Measurements from ENCODE around the gene ADGRL3. TPM values are rescaled to one million over a fixed set of nuclear protein-coding genes. Genes with fewer than 3 reads are reported as not detected.

Gene ADGRL3
- total and polyA plus RNA-seq, 4 donors: 0.07 to 1.7 (median 0.82) TPM

DNA sequence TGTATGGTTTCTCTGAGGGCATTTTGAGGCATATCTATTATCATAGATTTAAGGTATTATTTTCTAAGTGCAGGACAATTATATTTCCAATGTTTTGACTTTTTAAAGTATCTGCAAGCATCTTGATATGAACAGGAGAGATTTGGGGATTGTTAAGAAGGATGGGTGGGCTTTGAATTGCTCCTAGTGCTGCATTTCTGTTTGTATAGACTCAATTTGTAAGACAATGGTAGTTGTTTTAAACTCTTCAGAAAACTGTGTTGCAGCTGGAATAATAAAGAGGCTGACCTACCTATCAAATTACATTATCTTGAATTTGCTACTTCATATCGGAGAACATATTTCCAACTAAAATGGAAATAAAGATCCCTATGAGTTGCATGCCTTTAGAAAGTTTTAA lies 570.3 kb downstream of the ADGRL3 start:
- Histone ChIP-seq H3K36me3 (ENCODE audit: control insufficient read depth in 4 of 4, insufficient read depth in 3 of 4, low read depth in 1 of 4, low read length in 3 of 4) (no peaks in the 10 kb centered on the region), H3K9ac (ENCODE audit: low read depth in 1 of 2, low read length in 2 of 2) (no peak overlapping the region), H3K9me3 (ENCODE audit: control insufficient read depth in 4 of 4, low read length in 3 of 4) (no peaks in the 10 kb centered on the region), H3K27ac (ENCODE audit: low read depth in 1 of 2, low read length in 2 of 2) (no peak overlapping the region), H3K4me3 (ENCODE audit: low read depth in 1 of 3, low read length in 3 of 3) (no peak overlapping the region), H3K27me3 (ENCODE audit: control insufficient read depth in 4 of 4, insufficient read depth in 4 of 4, low read length in 3 of 4) (no peaks in the 10 kb centered on the region), H3K4me1 (ENCODE audit: control insufficient read depth in 4 of 4, insufficient read depth in 4 of 4, low read length in 3 of 4) (no peaks in the 10 kb centered on the region)
- WGBS: 91% methylated on average over 1 of the region's 1 CpG
- TF ChIP-seq, protein P1, sequence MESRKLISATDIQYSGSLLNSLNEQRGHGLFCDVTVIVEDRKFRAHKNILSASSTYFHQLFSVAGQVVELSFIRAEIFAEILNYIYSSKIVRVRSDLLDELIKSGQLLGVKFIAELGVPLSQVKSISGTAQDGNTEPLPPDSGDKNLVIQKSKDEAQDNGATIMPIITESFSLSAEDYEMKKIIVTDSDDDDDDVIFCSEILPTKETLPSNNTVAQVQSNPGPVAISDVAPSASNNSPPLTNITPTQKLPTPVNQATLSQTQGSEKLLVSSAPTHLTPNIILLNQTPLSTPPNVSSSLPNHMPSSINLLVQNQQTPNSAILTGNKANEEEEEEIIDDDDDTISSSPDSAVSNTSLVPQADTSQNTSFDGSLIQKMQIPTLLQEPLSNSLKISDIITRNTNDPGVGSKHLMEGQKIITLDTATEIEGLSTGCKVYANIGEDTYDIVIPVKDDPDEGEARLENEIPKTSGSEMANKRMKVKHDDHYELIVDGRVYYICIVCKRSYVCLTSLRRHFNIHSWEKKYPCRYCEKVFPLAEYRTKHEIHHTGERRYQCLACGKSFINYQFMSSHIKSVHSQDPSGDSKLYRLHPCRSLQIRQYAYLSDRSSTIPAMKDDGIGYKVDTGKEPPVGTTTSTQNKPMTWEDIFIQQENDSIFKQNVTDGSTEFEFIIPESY (IDR thresholded peaks at IDR 0.05): no peak
- TF ChIP-seq, protein P2, sequence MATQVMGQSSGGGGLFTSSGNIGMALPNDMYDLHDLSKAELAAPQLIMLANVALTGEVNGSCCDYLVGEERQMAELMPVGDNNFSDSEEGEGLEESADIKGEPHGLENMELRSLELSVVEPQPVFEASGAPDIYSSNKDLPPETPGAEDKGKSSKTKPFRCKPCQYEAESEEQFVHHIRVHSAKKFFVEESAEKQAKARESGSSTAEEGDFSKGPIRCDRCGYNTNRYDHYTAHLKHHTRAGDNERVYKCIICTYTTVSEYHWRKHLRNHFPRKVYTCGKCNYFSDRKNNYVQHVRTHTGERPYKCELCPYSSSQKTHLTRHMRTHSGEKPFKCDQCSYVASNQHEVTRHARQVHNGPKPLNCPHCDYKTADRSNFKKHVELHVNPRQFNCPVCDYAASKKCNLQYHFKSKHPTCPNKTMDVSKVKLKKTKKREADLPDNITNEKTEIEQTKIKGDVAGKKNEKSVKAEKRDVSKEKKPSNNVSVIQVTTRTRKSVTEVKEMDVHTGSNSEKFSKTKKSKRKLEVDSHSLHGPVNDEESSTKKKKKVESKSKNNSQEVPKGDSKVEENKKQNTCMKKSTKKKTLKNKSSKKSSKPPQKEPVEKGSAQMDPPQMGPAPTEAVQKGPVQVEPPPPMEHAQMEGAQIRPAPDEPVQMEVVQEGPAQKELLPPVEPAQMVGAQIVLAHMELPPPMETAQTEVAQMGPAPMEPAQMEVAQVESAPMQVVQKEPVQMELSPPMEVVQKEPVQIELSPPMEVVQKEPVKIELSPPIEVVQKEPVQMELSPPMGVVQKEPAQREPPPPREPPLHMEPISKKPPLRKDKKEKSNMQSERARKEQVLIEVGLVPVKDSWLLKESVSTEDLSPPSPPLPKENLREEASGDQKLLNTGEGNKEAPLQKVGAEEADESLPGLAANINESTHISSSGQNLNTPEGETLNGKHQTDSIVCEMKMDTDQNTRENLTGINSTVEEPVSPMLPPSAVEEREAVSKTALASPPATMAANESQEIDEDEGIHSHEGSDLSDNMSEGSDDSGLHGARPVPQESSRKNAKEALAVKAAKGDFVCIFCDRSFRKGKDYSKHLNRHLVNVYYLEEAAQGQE (IDR thresholded peaks at IDR 0.05): no peak
- TF ChIP-seq NR2F2 (IDR thresholded peaks at IDR 0.05): no peak
- TF ChIP-seq EGR1 (IDR thresholded peaks at IDR 0.05; ENCODE audit: low read depth in 2 of 2): no peak
- TF ChIP-seq, protein P3, sequence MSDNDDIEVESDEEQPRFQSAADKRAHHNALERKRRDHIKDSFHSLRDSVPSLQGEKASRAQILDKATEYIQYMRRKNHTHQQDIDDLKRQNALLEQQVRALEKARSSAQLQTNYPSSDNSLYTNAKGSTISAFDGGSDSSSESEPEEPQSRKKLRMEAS (IDR thresholded peaks at IDR 0.05): no peak
- no peak for DNase-seq (ENCODE audit: low spot score)

DNA sequence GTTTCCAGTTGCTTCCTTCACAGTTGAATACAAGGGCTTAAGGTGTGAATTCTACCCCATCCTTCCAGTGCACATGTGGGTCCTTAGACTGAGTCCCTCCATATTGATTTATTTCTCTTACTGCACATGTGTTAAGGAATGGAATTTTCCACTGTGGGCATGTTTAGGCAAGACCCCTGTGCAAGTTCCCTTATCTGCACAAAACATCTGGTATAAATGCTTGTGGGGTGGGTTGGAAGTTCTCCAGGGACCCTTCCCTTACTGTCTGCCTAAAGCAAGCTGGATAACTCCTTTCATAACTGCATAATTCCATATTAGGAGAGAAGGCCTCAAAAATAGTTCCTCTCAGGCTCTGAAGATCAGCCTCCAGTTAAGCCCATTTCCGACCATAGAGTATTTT lies 570.9 kb downstream of the ADGRL3 start:
- Histone ChIP-seq H3K9me3 (ENCODE audit: control insufficient read depth in 4 of 4, low read length in 3 of 4) (no peaks in the 10 kb centered on the region), H3K9ac (ENCODE audit: low read depth in 1 of 2, low read length in 2 of 2) (no peak overlapping the region), H3K4me1 (ENCODE audit: control insufficient read depth in 4 of 4, insufficient read depth in 4 of 4, low read length in 3 of 4) (no peaks in the 10 kb centered on the region), H3K36me3 (ENCODE audit: control insufficient read depth in 4 of 4, insufficient read depth in 3 of 4, low read depth in 1 of 4, low read length in 3 of 4) (no peaks in the 10 kb centered on the region), H3K27ac (ENCODE audit: low read depth in 1 of 2, low read length in 2 of 2) (no peak overlapping the region), H3K4me3 (ENCODE audit: low read depth in 1 of 3, low read length in 3 of 3) (no peak overlapping the region), H3K27me3 (ENCODE audit: control insufficient read depth in 4 of 4, insufficient read depth in 4 of 4, low read length in 3 of 4) (no peaks in the 10 kb centered on the region)
- 51% methylated on average over 1 of the region's 1 CpG for WGBS
- TF ChIP-seq NR2F2 (IDR thresholded peaks at IDR 0.05): no peak
- TF ChIP-seq, protein P4, sequence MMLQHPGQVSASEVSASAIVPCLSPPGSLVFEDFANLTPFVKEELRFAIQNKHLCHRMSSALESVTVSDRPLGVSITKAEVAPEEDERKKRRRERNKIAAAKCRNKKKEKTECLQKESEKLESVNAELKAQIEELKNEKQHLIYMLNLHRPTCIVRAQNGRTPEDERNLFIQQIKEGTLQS (IDR thresholded peaks at IDR 0.05): no peak
- TF ChIP-seq TAF1 (conservative IDR thresholded peaks at IDR 0.05): no peak
- TF ChIP-seq HNF4G (IDR thresholded peaks at IDR 0.05): no peak
- no peak for TF ChIP-seq SP1 (IDR thresholded peaks at IDR 0.05)
- no peak for DNase-seq (ENCODE audit: low spot score)

DNA sequence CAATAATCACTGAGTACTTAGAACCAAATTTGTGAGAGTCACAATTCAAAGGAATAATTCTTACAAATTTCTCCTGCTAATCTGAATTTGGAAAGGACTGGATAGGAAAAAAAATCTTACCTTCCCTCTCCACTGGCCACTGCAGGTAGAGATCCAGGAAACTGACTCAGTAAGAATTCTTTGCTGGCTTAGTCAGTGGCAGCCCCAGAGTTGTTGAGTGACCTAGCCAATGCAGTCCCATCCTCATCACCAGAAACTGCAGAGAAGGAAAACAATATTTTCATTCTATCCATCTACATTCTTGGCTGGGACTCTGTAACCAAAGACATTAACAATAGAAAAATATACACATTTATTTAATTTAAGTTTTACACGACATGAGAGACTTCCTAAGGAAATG lies 572.0 kb downstream of the ADGRL3 start:
- H3K4me1 ChIP-seq (ENCODE audit: control insufficient read depth in 4 of 4, insufficient read depth in 4 of 4, low read length in 3 of 4): no peaks in the 10 kb centered on the region
- 59% methylated on average over 1 of the region's 1 CpG for WGBS
- no peaks in the 10 kb centered on the region for H3K9me3 ChIP-seq (ENCODE audit: control insufficient read depth in 4 of 4, low read length in 3 of 4)
- TF ChIP-seq FOXA1 (IDR thresholded peaks at IDR 0.05) (no peak), HNF4A (conservative IDR thresholded peaks at IDR 0.05) (no peak), FOXA2 (IDR thresholded peaks at IDR 0.05) (no peak), NR2F2 (IDR thresholded peaks at IDR 0.05) (no peak), EGR1 (IDR thresholded peaks at IDR 0.05; ENCODE audit: low read depth in 2 of 2) (no peak), JUND (IDR thresholded peaks at IDR 0.05) (no peak), YY1 (IDR thresholded peaks at IDR 0.05) (no peak), GABPA (IDR thresholded peaks at IDR 0.05 in 1 of 2, conservative IDR thresholded peaks at IDR 0.05 in 1 of 2) (no peak)
- TF ChIP-seq, protein P5, sequence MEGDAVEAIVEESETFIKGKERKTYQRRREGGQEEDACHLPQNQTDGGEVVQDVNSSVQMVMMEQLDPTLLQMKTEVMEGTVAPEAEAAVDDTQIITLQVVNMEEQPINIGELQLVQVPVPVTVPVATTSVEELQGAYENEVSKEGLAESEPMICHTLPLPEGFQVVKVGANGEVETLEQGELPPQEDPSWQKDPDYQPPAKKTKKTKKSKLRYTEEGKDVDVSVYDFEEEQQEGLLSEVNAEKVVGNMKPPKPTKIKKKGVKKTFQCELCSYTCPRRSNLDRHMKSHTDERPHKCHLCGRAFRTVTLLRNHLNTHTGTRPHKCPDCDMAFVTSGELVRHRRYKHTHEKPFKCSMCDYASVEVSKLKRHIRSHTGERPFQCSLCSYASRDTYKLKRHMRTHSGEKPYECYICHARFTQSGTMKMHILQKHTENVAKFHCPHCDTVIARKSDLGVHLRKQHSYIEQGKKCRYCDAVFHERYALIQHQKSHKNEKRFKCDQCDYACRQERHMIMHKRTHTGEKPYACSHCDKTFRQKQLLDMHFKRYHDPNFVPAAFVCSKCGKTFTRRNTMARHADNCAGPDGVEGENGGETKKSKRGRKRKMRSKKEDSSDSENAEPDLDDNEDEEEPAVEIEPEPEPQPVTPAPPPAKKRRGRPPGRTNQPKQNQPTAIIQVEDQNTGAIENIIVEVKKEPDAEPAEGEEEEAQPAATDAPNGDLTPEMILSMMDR (IDR thresholded peaks at IDR 0.05; ENCODE audit: low read depth, low read length, missing input control): no peak
- TF ChIP-seq, protein P4 (IDR thresholded peaks at IDR 0.05): no peak
- TF ChIP-seq, protein P2 (IDR thresholded peaks at IDR 0.05): no peak
- TF ChIP-seq, protein P3 (IDR thresholded peaks at IDR 0.05): no peak

More for the DNA sequence above, 572.0 kb downstream of the ADGRL3 start:
- no peaks in the 10 kb centered on the region for H3K36me3 ChIP-seq (ENCODE audit: control insufficient read depth in 4 of 4, insufficient read depth in 3 of 4, low read depth in 1 of 4, low read length in 3 of 4)
- no peak overlapping the region for H3K4me3 ChIP-seq (ENCODE audit: low read depth in 1 of 3, low read length in 3 of 3)
- no peak for DNase-seq (ENCODE audit: low spot score)
- H3K27me3 ChIP-seq (ENCODE audit: control insufficient read depth in 4 of 4, insufficient read depth in 4 of 4, low read length in 3 of 4): no peaks in the 10 kb centered on the region
- no peak overlapping the region for H3K9ac ChIP-seq (ENCODE audit: low read depth in 1 of 2, low read length in 2 of 2)
- H3K27ac ChIP-seq (ENCODE audit: low read depth in 1 of 2, low read length in 2 of 2): no peak overlapping the region

Data from liver (tissue), 9 donors.